Transverse colon (tissue), 4 donors: Measurements from ENCODE around the gene SBF2. TPM values are rescaled to one million over a fixed set of nuclear protein-coding genes. Genes with fewer than 3 reads are reported as not detected.

Source experiments
- DNase-seq: peaks from one replicate; pipeline ENCODE4 v3.0.0-alpha.2; 2019
- H3K27ac ChIP-seq, 4 donors: fragments of 200-600 bp; sonication (generic); 2 replicates each; pipeline ENCODE4 v1.5.1; 2016 to 2018; ENCODE audit warnings: inconsistent platforms in 4 of 4
- H3K27me3 ChIP-seq: fragments of 200-600 bp; sonication (generic); 2 replicates; pipeline ENCODE4 v1.5.1; 2017; ENCODE audit warnings: inconsistent platforms
- H3K36me3 ChIP-seq, 4 donors: fragments of 200-600 bp; sonication (generic); 2 replicates each; pipeline ENCODE4 v1.5.1; 2017 to 2019; ENCODE audit warnings: inconsistent platforms in 4 of 4
- H3K4me1 ChIP-seq, 4 donors: fragments of 200-600 bp; sonication (generic); 2 replicates each; pipeline ENCODE4 v1.5.1; 2017 to 2020; ENCODE audit warnings: inconsistent platforms in 4 of 4
- H3K4me3 ChIP-seq, 4 donors: fragments of 200-600 bp; sonication (generic); 1 replicate in 1 of 4; 2 replicates in 3 of 4; pipeline versions ENCODE4 v1.5.1 to v1.6.1; 2017 to 2019; ENCODE audit warnings: inconsistent platforms in 4 of 4
- H3K9me3 ChIP-seq, 2 donors: fragments of 200-600 bp; sonication (generic); 2 replicates each; pipeline ENCODE4 v1.5.1; 2017 to 2019; ENCODE audit warnings: inconsistent platforms in 2 of 2
- EP300 ChIP-seq: sonication (generic); formaldehyde crosslinking; IDR thresholded peaks from one replicate; pipeline ENCODE4 v1.6.1; 2017; ENCODE audit warnings: antibody characterized with exemption, low read depth
- POLR2A ChIP-seq: fragments of 450-650 bp; IDR thresholded peaks from one replicate; pipeline ENCODE4 v1.6.1; 2016; ENCODE audit warnings: antibody characterized with exemption, mild to moderate bottlenecking, moderate library complexity
- POLR2AphosphoS5 ChIP-seq, 3 donors: sonication (generic); formaldehyde crosslinking; IDR thresholded peaks; one replicate each; pipeline ENCODE4 v1.6.1; 2016; ENCODE audit warnings: antibody characterized with exemption in 3 of 3
- WGBS, 2 donors: methylation state at CpG; one replicate each; pipeline ENCODE4 v1.1.5; 2018; ENCODE audit warnings: low coverage in 1 of 2; 5-methylcytosine and 5-hydroxymethylcytosine counted together
- in situ Hi-C, 4 donors: fragments of 200-750 bp; cut with MboI; loops; one replicate each; pipeline versions ENCODE4 v1.15.0 to v1.15.1; 2017; ENCODE audit warnings: low sequenced_read_pairs in 3 of 4, low pct_ligation_motif_present in 1 of 4, low pct_unique_long_range_greater_than_20kb in 1 of 4
- intact Hi-C: fragments of 100-400 bp; cut with DNase I; formaldehyde crosslinking; loops from one replicate; pipeline ENCODE4 v1.15.1; 2023; ENCODE audit warnings: low total_unique reads
- total RNA-seq, 4 donors: library from RNA; depleted of rRNA; stranded (reverse); fragments of >200 nt; gene quantifications; one replicate each; pipeline ENCODE4 v1.1.0, GENCODE V29; 2016
- TF ChIP-seq, protein P1 (sequence below), 5 experiments: fragments of 200-600 bp in 3 of 5; fragments of 450-650 bp in 2 of 5; sonication (generic) in 3 of 5; IDR thresholded peaks; 1 replicate in 2 of 5; 2 replicates in 3 of 5; pipeline ENCODE4 v1.5.1; 2016 to 2017; ENCODE audit warnings: antibody characterized with exemption in 5 of 5, inconsistent platforms in 3 of 5, mild to moderate bottlenecking in 2 of 5, moderate library complexity in 1 of 5

The SBF2 gene
- total RNA-seq, 4 donors from 2014 or later: 46.4 to 71.0 (median 54.8) TPM

DNA sequence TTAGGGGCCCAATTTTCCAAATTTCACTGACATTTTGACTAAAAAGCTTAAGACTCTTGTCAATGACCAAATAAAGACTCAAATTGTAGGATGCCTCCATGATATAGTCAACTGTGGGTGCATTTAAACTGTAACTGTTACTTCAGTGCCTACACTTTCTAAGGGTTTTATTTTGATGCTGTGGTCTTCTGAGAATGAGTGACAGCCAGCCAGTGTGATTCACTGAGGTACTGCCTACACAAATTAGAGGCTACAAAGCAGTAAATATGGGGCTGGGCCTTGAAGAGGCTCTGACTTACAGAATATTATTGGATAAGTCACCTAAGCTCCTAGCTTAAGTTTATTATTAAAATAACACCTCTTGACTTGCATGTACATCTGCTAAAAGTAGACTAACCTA, 419.6 kb downstream of the SBF2 start:
- Histone ChIP-seq H3K27me3 (no peaks in the 10 kb centered on the region), H3K4me1 (peaks cover 0 to 6% (median 0%) of the 10 kb centered on the region in 4 donors), H3K27ac (no peak overlapping the region), H3K4me3 (no peak overlapping the region), H3K36me3 (no peaks in the 10 kb centered on the region), H3K9me3 (no peaks in the 10 kb centered on the region)
- intact Hi-C loops (no loop called here), in situ Hi-C loops (loop anchor here in 2 of 4 donors (25.0 kb wide), 1 partner anchor 438 kb away; the partner anchor contains the start of gene ADM (in 2 of the 2))
- TF ChIP-seq EP300: no peak
- TF ChIP-seq POLR2AphosphoS5 (IDR thresholded peaks at IDR 0.05): no peak
- TF ChIP-seq, protein P1, sequence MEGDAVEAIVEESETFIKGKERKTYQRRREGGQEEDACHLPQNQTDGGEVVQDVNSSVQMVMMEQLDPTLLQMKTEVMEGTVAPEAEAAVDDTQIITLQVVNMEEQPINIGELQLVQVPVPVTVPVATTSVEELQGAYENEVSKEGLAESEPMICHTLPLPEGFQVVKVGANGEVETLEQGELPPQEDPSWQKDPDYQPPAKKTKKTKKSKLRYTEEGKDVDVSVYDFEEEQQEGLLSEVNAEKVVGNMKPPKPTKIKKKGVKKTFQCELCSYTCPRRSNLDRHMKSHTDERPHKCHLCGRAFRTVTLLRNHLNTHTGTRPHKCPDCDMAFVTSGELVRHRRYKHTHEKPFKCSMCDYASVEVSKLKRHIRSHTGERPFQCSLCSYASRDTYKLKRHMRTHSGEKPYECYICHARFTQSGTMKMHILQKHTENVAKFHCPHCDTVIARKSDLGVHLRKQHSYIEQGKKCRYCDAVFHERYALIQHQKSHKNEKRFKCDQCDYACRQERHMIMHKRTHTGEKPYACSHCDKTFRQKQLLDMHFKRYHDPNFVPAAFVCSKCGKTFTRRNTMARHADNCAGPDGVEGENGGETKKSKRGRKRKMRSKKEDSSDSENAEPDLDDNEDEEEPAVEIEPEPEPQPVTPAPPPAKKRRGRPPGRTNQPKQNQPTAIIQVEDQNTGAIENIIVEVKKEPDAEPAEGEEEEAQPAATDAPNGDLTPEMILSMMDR (IDR thresholded peaks at IDR 0.05): no peak
- TF ChIP-seq POLR2A: no peak
- DNase-seq: no peak

DNA sequence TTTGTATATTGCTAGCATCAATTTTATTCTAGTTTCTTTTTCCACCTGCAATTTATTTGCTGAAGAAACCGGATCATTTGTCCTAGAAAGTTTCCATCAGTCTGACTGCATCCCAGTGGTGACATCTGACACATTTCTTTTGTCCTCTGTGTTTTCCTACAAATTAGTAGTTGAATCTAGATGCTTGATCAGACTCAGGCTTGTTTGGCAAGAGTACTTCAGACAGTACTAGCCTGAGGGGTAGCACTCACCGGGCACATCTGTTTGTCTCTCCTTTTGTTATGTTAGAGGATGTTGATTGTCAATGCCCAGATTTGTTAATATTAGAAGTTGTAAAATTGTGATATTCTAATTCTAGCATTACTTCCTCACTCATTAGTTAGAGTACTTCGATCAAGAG, 425.4 kb downstream of the SBF2 start:
- Histone ChIP-seq H3K27me3 (no peaks in the 10 kb centered on the region), H3K4me3 (no peak overlapping the region), H3K36me3 (no peaks in the 10 kb centered on the region), H3K9me3 (no peaks in the 10 kb centered on the region), H3K4me1 (no peaks in the 10 kb centered on the region), H3K27ac (no peak overlapping the region)
- TF ChIP-seq POLR2A: no peak
- TF ChIP-seq EP300: no peak
- TF ChIP-seq POLR2AphosphoS5 (IDR thresholded peaks at IDR 0.05): no peak
- TF ChIP-seq, protein P1 (IDR thresholded peaks at IDR 0.05): no peak
- DNase-seq: no peak
- WGBS, 2 donors: 90 to 92% methylated on average over 3 of the region's 3 CpGs
- intact Hi-C loops: no loop called here
- in situ Hi-C loops: loop anchor here in 2 of 4 donors (25.0 kb wide), 1 partner anchor 444 kb away; the partner anchor contains the start of gene ADM (in 2 of the 2)

DNA sequence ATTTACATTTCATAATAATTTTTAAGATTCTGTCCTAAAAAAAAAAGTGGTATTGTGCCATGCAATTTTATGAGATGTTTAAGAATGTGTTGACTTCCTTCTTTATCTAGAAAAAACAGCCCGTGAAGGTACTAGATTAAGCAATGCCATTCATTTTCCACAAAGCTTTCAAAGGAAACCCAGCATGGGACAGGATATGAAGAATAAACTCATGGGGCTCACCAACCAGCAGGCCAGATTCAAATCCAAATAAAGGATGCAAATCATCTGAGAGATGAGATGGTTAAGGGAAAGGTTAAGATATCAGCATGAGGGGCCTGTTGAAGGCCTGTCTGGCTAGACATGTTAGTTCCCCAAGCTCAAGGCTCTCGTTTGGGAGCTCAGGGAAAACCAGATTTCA, 431.0 kb downstream of the SBF2 start:
- Histone ChIP-seq H3K36me3 (no peaks in the 10 kb centered on the region), H3K4me1 (peaks cover 0 to 11% (median 2%) of the 10 kb centered on the region in 4 donors), H3K4me3 (no peak overlapping the region), H3K27ac (no peak overlapping the region), H3K27me3 (no peaks in the 10 kb centered on the region), H3K9me3 (no peaks in the 10 kb centered on the region)
- DNase-seq: no peak
- intact Hi-C loops (no loop called here), in situ Hi-C loops (loop anchor here in 2 of 4 donors (25.0 kb wide), 1 partner anchor 449 kb away; the partner anchor contains the start of gene ADM (in 2 of the 2))
- WGBS, 2 donors: 82 to 96% methylated on average over 2 of the region's 2 CpGs
- TF ChIP-seq POLR2AphosphoS5 (IDR thresholded peaks at IDR 0.05): no peak
- no peak for TF ChIP-seq POLR2A
- TF ChIP-seq, protein P1 (IDR thresholded peaks at IDR 0.05): no peak
- no peak for TF ChIP-seq EP300

DNA sequence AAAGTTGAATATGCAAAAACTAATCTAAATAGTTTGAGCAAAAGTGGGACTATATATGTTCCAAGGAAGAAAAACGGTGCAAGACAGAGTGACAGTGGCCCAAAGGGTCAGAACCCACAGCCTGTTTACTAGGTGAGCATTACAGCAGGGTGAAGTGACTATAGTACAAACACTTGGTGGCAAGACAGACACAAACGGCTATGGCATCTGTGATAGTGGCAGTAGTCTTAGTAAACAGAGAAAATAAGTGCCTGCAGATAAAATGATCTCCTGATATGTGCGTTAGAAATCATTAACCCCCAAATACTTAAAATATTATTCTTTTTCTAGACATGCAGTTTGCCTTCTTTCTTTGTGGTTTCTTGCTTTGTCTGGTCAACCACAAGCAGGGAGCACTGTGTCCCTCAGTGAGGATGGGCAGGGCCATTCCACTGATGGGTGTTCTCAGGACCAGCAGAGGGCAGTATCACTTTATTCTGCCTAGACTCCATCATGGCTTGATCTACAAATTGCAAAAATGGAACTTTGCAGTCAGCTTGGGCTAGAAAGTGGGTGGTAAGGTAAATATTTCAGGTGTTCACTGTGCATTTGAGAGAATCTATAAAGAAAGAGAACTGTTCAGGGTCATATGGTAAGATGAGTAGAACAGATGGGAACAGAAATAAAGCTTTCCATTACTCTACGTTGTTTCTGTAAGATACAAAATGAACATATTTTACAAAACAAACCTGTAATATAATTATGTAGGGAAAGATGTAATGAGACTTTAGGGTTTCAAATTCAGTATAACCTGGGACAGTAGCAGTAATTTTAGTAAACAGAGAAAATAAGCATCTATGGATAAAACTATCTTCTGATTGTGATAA, 431.9 kb downstream of the SBF2 start:
- 60 to 69% methylated on average over 3 to 4 of the region's 4 CpGs for WGBS, 2 donors
- peak; percentile 57 for DNase-seq
- no peaks in the 10 kb centered on the region for H3K36me3 ChIP-seq
- in situ Hi-C loops (loop anchor here in 2 of 4 donors (25.0 kb wide), 1 partner anchor 450 kb away; the partner anchor contains the start of gene ADM (in 2 of the 2)), intact Hi-C loops (no loop called here)
- TF ChIP-seq, protein P1 (IDR thresholded peaks at IDR 0.05): peak; percentile 65 to 74 (median 69)
- no peak for TF ChIP-seq EP300
- no peak overlapping the region for H3K27ac ChIP-seq
- H3K4me1 ChIP-seq: peaks cover 0 to 11% (median 2%) of the 10 kb centered on the region in 4 donors
- no peaks in the 10 kb centered on the region for H3K9me3 ChIP-seq
- no peak overlapping the region for H3K4me3 ChIP-seq
- H3K27me3 ChIP-seq: no peaks in the 10 kb centered on the region
